H9 (cell line): ENCODE results near the gene DSTN. TPM values are rescaled to one million over a fixed set of nuclear protein-coding genes. Genes with fewer than 3 reads are reported as not detected.

Experiments
- DNase-seq: peaks from one replicate; pipeline ENCODE4 v3.0.0-alpha.2; 2017
- H2AFZ ChIP-seq: one replicate; pipeline ENCODE4 v1.6.1; 2013; ENCODE audit warnings: mild to moderate bottlenecking, low read length, control low read depth, moderate library complexity
- H2AK5ac ChIP-seq: 2 replicates; pipeline ENCODE4 v1.6.1; 2013; ENCODE audit warnings: low read length, control low read depth, mixed read lengths; ENCODE audit not compliant: insufficient read length
- H2BK120ac ChIP-seq: one replicate; pipeline ENCODE4 v1.6.1; 2013; ENCODE audit warnings: low read depth, mild to moderate bottlenecking, low read length, control low read depth, inconsistent platforms; ENCODE audit not compliant: poor library complexity, severe bottlenecking
- H2BK12ac ChIP-seq: 2 replicates; pipeline ENCODE4 v1.6.1; 2013; ENCODE audit warnings: low read length, control low read depth, mixed read lengths, low read depth; ENCODE audit not compliant: insufficient read length
- H2BK15ac ChIP-seq: 2 replicates; pipeline ENCODE4 v1.6.1; 2013; ENCODE audit warnings: low read depth, low read length, control low read depth
- H2BK20ac ChIP-seq: one replicate; pipeline ENCODE4 v1.6.1; 2013; ENCODE audit warnings: low read depth, mild to moderate bottlenecking, low read length, control low read depth, inconsistent platforms; ENCODE audit not compliant: poor library complexity, severe bottlenecking
- H2BK5ac ChIP-seq: 2 replicates; pipeline ENCODE4 v1.6.1; 2013; ENCODE audit warnings: low read length, control low read depth, mixed read lengths; ENCODE audit not compliant: insufficient read length
- H3K14ac ChIP-seq: 2 replicates; pipeline ENCODE4 v1.6.1; 2013; ENCODE audit warnings: low read length, control low read depth; ENCODE audit not compliant: insufficient read depth
- H3K18ac ChIP-seq: 2 replicates; pipeline ENCODE4 v1.6.1; 2013; ENCODE audit warnings: low read depth, mild to moderate bottlenecking, mixed read lengths, low read length, control low read depth; ENCODE audit not compliant: insufficient read length
- H3K23ac ChIP-seq: 2 replicates; pipeline ENCODE4 v1.6.1; 2013; ENCODE audit warnings: low read length, control low read depth, mixed read lengths, low read depth; ENCODE audit not compliant: insufficient read length
- H3K23me2 ChIP-seq: 2 replicates; pipeline ENCODE4 v1.6.1; 2013; ENCODE audit warnings: low read depth, mild to moderate bottlenecking, mixed read lengths, low read length, control low read depth; ENCODE audit not compliant: insufficient read length, poor library complexity, severe bottlenecking
- H3K27ac ChIP-seq: 2 replicates; pipeline ENCODE4 v1.5.1; 2013; ENCODE audit warnings: low read length, control low read depth, mixed read lengths, low read depth; ENCODE audit not compliant: insufficient read length
- H3K27me3 ChIP-seq: 2 replicates; pipeline ENCODE4 v1.6.1; 2013; ENCODE audit warnings: low read length, control low read depth, inconsistent platforms; ENCODE audit not compliant: insufficient read depth
- H3K4ac ChIP-seq: 2 replicates; pipeline ENCODE4 v1.6.1; 2013; ENCODE audit warnings: low read depth, mild to moderate bottlenecking, control low read depth, inconsistent platforms, low read length, moderate library complexity
- H3K4me1 ChIP-seq: 2 replicates; pipeline ENCODE4 v1.6.1; 2013; ENCODE audit warnings: low read length, control low read depth, inconsistent platforms; ENCODE audit not compliant: insufficient read depth
- H3K4me2 ChIP-seq: 2 replicates; pipeline ENCODE4 v1.6.1; 2013; ENCODE audit warnings: low read length, control low read depth, mixed read lengths; ENCODE audit not compliant: insufficient read length, insufficient read depth
- H3K56ac ChIP-seq: 2 replicates; pipeline ENCODE4 v1.6.1; 2013; ENCODE audit warnings: low read depth, mild to moderate bottlenecking, mixed read lengths, low read length, control low read depth; ENCODE audit not compliant: insufficient read length
- H3K79me1 ChIP-seq: 2 replicates; pipeline ENCODE4 v1.6.1; 2013; ENCODE audit warnings: low read depth, mild to moderate bottlenecking, moderate library complexity, low read length, control low read depth, inconsistent platforms; ENCODE audit not compliant: insufficient read depth, poor library complexity, severe bottlenecking
- H3K79me2 ChIP-seq: 2 replicates; pipeline ENCODE4 v1.6.1; 2013; ENCODE audit warnings: low read length, control low read depth, inconsistent platforms; ENCODE audit not compliant: insufficient read depth
- H3K9ac ChIP-seq: 2 replicates; pipeline ENCODE4 v1.6.1; 2013; ENCODE audit warnings: low read length, control low read depth, mixed read lengths; ENCODE audit not compliant: insufficient read length; ENCODE audit errors: extremely low read depth
- H3K9me3 ChIP-seq: one replicate; pipeline ENCODE4 v1.6.1; 2013; ENCODE audit warnings: low read depth, low read length, inconsistent platforms; ENCODE audit not compliant: control insufficient read depth
- H3T11ph ChIP-seq: one replicate; pipeline ENCODE4 v1.6.1; 2013; ENCODE audit warnings: mild to moderate bottlenecking, low read length, control low read depth, inconsistent platforms
- H4K20me1 ChIP-seq: one replicate; pipeline ENCODE4 v1.6.1; 2013; ENCODE audit not compliant: control insufficient read depth, insufficient read length, insufficient read depth
- H4K5ac ChIP-seq: 2 replicates; pipeline ENCODE4 v1.6.1; 2013; ENCODE audit warnings: low read depth, mild to moderate bottlenecking, mixed read lengths, low read length, control low read depth; ENCODE audit not compliant: insufficient read length
- H4K8ac ChIP-seq: replicated peaks from 2 replicates; pipeline ENCODE4 v1.6.1; 2013; ENCODE audit warnings: low read length, control low read depth, mixed read lengths, low read depth; ENCODE audit not compliant: insufficient read length
- H4K91ac ChIP-seq: 2 replicates; pipeline ENCODE4 v1.6.1; 2013; ENCODE audit warnings: low read depth, mild to moderate bottlenecking, moderate library complexity, mixed read lengths, low read length, control low read depth; ENCODE audit not compliant: insufficient read length
- H3K27ac Mint-ChIP-seq, 3 experiments: 2 replicates in 2 of 3; 3 replicates in 1 of 3; pipeline ENCODE4 v1.8.0; 2020 to 2021; ENCODE audit warnings: mixed read lengths in 3 of 3, mild to moderate bottlenecking in 1 of 3, moderate library complexity in 1 of 3
- H3K27me3 Mint-ChIP-seq: 2 replicates; pipeline ENCODE4 v1.8.0; 2021; ENCODE audit warnings: low read depth, mild to moderate bottlenecking, moderate library complexity, mixed read lengths
- H3K36me3 Mint-ChIP-seq, 3 experiments: 2 replicates in 2 of 3; 3 replicates in 1 of 3; pipeline ENCODE4 v1.8.0; 2020 to 2021; ENCODE audit warnings: low read depth in 3 of 3, mixed read lengths in 3 of 3; ENCODE audit not compliant: insufficient read depth in 1 of 3
- H3K4me1 Mint-ChIP-seq, 2 experiments: 2 replicates each; pipeline ENCODE4 v1.8.0; 2020; ENCODE audit warnings: mixed read lengths in 2 of 2
- H3K4me3 Mint-ChIP-seq, 2 experiments: 2 replicates in 1 of 2; 3 replicates in 1 of 2; pipeline ENCODE4 v1.8.0; 2020 to 2021; ENCODE audit warnings: mild to moderate bottlenecking in 2 of 2, mixed read lengths in 2 of 2, moderate library complexity in 1 of 2
- H3K9me3 Mint-ChIP-seq, 2 experiments: 2 replicates in 1 of 2; 3 replicates in 1 of 2; pipeline ENCODE4 v1.8.0; 2020; ENCODE audit warnings: mild to moderate bottlenecking in 2 of 2, mixed read lengths in 2 of 2, moderate library complexity in 1 of 2
- WGBS: extraction: QIAGEN DNeasy Blood & Tissue Kit; methylation state at CpG from one replicate; pipeline ENCODE4 v1.1.7; 2013; ENCODE audit warnings: missing lambda C conversion rate, low lambda C conversion rate, mixed read lengths; ENCODE audit not compliant: insufficient read length; ENCODE audit errors: extremely low coverage; 5-methylcytosine and 5-hydroxymethylcytosine counted together
- total RNA-seq: library from RNA; stranded (reverse); gene quantifications from 2 replicates; pipeline ENCODE4 v1.2.1, GENCODE V29; 2021
- TF ChIP-seq, protein P1 (sequence below): fragments of 200-600 bp; sonication (generic); conservative IDR thresholded peaks from 3 replicates; pipeline ENCODE4 v1.8.0; 2021; ENCODE audit warnings: antibody characterized with exemption, mild to moderate bottlenecking

The DSTN gene
- total RNA-seq, 1 experiment from 2014 or later: 145 TPM

GRCh38 chr20:17626217-17627007, 56.5 kb downstream of the DSTN start:
- whole genome bisulfite sequencing: no CpG with 5 or more reads among the region's 18 CpGs
- Histone ChIP-seq H4K20me1 (peaks cover 2% of the 10 kb centered on the region), H2BK15ac (no peak overlapping the region), H4K91ac (no peak overlapping the region), H3K9me3 (no peaks in the 10 kb centered on the region), H3K27me3 (no peaks in the 10 kb centered on the region), H2BK20ac (no peak overlapping the region), H3K23me2 (no peaks in the 10 kb centered on the region), H2AFZ (no peak overlapping the region), H3K4ac (no peak overlapping the region), H3K18ac (no peak overlapping the region), H2AK5ac (no peak overlapping the region), H3K56ac (no peak overlapping the region), H4K5ac (no peak overlapping the region), H3K14ac (no peak overlapping the region; the same call in 1 of the 2 replicates), H4K8ac (no peak overlapping the region), H3K79me2 (no peaks in the 10 kb centered on the region), H3K27ac (no peak overlapping the region), H3K4me2 (no peak overlapping the region), H2BK5ac (no peak overlapping the region), H3K4me1 (no peaks in the 10 kb centered on the region), H3K9ac (no peak overlapping the region), H2BK120ac (no peak overlapping the region), H3K23ac (no peak overlapping the region), H3K79me1 (no peaks in the 10 kb centered on the region), H3T11ph (no peak overlapping the region), H2BK12ac (no peak overlapping the region)
- Mint-ChIP-seq H3K4me1 (no peaks in the 10 kb centered on the region), H3K9me3 (no peaks in the 10 kb centered on the region), H3K27ac (peak overlapping the region in 1 of 3 experiments; percentile 61; a peak in 3 of 7 replicates), H3K36me3 (peaks cover 33 to 62% (median 59%) of the 10 kb centered on the region in 3 experiments), H3K4me3 (no peak overlapping the region), H3K27me3 (no peaks in the 10 kb centered on the region)
- TF ChIP-seq, protein P1, sequence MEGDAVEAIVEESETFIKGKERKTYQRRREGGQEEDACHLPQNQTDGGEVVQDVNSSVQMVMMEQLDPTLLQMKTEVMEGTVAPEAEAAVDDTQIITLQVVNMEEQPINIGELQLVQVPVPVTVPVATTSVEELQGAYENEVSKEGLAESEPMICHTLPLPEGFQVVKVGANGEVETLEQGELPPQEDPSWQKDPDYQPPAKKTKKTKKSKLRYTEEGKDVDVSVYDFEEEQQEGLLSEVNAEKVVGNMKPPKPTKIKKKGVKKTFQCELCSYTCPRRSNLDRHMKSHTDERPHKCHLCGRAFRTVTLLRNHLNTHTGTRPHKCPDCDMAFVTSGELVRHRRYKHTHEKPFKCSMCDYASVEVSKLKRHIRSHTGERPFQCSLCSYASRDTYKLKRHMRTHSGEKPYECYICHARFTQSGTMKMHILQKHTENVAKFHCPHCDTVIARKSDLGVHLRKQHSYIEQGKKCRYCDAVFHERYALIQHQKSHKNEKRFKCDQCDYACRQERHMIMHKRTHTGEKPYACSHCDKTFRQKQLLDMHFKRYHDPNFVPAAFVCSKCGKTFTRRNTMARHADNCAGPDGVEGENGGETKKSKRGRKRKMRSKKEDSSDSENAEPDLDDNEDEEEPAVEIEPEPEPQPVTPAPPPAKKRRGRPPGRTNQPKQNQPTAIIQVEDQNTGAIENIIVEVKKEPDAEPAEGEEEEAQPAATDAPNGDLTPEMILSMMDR: no peak
- no peak for DNase-seq
